ENCODE measurements around the gene SAPCD1.

DNA sequence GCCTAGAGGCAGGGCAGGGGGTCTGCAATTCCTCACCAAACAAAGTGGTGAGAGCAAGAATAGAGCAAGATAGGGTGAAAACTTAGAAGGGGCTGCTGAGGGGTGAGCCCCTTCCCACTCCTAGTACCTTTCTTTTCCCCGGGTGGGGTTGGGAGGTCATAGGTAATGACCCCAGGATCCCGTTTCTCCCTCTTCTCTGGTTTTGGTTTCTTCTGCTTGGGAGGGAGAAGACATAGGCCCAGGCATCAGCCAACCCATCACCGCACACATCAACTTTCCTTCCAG, 29.6 kb downstream of the SAPCD1 start:
- TF ChIP-seq POLR2A (IDR thresholded peaks at IDR 0.05; ENCODE audit: low read length) (no peak), GATA1 (IDR thresholded peaks at IDR 0.05; ENCODE audit: low read depth, low read length) (no peak)

All from erythroblast (primary cell).